NK-92 (cell line): Measurements from ENCODE around the gene LYPD3.

Experiments used
- DNase-seq: peaks from one replicate; lab custom pipeline; 2025; ENCODE audit not compliant: unreplicated experiment; lab: John Stamatoyannopoulos, UW

The LYPD3 gene

DNA sequence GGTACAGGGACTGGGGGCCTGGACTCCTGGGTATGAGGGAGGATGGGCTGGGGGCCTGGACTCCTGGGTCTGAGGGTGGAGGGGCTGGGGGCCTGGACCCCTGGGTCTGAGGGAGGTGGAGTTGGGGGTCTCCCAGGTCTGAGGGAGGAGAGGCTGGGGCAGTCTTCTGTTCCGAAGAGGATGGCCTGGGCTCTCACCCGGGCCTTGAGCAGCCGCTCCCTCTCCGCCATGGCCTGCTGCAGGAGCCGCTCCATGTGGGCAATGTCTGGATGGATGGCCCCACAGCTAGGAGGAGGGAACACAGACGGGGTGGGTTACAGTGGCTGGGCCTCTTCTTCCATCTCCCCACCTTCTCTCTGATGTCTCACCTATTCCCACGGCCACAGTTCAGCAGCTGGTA is 21.0 kb upstream of the LYPD3 start:
- DNase-seq = no peak

DNA sequence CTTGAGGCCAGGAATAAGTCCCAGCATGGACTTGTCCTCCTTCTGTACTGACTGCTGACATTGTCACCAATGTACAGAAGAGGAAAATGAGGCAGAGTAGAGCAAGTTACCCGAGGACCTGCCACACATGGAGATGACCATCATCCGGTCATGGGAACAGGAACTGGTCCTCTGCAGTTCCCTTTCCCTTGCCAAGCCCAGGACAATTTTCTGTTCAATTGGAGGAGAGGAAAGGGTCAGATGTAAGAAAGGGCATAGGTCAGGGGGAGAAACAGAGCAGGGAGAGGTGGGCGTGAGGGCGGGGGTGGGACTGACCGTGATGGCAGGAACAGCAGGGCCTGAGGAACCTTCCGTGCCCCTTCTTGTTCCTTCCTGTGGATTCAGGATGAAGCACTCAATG is 20.5 kb upstream of the LYPD3 start:
- no peak for DNase-seq

DNA sequence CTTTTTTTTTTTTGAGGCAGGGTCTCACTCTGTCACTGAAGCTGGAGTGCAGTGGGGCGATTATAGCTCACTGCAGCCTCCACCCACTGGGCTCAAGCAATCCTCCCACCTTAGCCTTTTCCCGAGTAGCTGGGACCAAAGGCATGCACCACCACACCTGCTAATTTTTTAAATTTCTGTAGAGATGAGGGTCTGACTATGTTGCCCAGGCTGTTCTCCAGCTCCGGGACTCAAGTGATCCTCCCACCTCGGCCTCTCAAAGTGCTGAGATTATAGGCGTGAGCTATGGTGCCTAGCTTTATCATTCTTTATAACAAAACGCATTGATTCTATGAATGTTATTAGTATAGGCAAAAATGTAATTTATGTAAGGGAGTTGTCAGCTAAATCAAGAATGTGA is 17.9 kb upstream of the LYPD3 start:
- no peak for DNase-seq

DNA sequence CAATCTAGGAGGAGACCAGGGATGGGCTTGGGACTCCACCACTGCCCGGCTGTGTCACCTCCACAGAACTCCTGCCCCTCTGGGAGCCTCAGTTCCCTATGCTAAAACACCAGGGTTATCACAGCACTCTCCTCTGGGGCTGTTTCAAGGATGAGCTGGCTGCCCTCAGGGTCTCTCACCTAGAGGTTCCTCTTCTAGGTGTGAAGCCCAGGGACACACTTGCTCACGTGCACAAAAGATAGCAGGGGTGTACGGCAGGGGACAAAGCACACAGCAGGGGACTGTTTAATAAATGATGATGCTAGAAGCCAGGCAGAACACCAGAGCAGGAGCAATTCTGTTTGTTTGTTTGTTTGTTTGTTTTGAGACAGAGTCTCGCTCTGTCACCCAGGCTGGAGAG is 16.8 kb upstream of the LYPD3 start:
- no peak for DNase-seq

DNA sequence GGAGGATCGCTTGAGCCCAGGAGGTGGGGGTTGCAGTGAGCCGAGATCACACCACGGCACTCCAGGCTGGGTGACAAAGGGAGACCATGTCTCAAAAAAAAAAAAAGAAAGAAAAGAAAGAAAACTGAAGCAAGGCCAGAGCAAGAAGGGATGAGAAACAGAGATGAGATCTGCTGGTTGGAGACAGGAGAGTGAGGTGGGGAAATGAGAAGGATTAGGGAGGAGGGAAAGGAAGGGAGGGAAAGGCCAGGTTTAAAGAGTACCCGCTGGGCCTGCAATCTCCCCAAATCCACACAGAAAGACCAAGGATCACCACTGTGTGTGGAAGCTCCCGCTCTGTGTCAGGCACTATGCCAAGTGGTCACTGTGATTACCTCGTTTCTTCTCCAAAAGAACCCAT is 16.3 kb upstream of the LYPD3 start:
- DNase-seq = no peak

DNA sequence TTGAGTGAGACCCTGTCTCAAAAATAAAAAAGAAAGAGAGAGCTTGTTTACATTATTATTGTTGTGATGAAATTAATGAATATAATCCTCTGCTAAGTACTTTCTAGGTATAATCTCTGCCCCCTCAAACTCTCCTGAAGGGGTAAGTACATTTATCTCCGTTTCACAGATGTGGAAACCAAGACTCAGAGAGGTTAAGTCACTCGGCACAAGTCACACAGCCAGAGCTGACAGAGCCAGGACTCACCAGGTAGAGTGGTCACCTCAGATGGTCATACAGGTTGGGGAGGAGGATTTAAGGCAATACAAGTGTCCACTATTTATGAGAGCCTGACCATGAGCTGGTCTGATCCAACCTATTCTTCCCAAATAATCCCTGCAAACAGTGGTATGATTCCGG is 15.2 kb upstream of the LYPD3 start:
- no peak for DNase-seq

DNA sequence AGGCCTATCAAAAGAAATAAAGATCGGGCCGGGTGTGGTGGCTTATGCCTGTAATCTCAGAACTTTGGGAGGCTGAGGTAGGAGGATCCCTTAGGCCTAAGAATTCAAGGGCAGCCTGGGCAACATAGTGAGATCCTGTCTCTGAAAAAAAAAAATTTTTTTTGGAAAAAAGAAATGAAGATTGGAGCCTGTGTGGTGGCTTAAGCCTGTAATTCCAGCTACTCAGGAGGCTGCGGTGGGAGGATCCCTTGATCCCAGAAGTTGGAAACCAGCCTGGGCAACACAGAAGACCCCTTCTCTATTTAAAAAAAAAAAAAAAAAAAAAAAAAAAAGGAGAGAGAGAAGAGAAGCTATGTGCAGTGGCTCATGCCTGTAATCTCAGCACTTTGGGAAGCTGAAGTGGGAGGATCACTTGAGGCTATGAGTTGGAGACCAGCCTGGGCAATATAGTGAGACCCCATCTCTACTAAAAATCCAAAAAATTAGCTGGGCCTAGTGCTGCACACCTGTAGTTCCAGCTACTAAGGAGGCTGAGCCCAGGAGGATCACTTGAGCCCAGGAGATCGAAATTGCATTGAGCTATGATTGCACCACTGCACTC is 14.7 kb upstream of the LYPD3 start:
- no peak for DNase-seq

DNA sequence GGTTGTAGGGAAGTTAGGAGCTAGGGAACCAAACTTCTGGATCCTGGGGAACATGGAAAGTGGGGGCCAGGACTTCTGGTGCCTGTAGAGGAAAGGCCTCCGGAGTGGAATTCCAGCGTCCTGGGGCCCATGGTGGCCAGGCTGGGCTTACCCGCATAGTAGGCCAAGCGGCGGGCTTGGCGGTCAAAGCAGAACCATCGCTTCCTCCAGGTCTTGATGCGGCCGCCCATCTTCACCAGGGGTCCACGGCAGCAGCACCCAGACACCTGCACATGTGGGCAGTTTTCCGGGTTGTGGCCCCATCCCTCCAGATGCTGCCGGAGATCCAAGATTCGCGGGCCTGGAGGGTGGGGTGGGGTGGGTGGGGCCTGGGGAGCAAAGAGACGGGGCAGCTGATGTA is 13.8 kb upstream of the LYPD3 start:
- DNase-seq = no peak

DNA sequence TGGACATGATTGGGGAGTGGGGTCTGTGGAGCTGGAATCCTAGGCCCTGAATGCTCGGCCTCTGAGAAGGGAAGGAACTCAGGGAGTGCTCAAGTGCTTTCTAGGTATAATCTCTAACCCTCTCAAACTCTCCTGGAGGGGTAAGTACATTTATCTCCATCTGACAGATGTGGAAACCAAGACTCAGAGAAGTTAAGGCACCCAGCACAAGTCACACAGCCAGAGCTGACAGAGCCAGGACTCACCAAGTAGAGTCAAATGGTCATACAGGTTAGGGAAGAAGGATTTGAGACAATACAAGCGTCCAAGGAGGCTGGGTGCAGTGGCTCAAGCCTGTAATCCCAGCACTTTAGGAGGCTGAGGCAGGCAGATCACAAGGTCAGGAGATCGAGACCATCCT is 12.9 kb upstream of the LYPD3 start:
- no peak for DNase-seq

DNA sequence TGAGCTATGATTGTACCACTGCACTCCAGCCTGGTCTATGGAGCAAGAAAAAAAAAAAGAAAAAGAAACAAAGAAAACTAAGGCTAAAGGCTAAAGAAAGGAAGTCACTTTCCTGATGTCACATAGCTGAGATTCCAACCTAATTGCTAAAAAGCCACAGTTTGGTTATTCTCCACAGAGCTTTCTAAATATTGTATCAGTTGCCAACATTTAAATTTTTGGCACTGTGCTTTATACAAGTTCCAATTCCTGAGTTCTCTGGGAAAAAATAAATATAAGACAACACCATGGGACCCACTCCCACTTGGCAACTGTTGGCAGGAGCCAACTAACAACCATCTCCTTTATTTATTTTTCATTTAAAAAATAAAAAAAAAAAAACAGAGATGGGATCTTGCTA is 11.2 kb upstream of the LYPD3 start:
- DNase-seq = no peak

DNA sequence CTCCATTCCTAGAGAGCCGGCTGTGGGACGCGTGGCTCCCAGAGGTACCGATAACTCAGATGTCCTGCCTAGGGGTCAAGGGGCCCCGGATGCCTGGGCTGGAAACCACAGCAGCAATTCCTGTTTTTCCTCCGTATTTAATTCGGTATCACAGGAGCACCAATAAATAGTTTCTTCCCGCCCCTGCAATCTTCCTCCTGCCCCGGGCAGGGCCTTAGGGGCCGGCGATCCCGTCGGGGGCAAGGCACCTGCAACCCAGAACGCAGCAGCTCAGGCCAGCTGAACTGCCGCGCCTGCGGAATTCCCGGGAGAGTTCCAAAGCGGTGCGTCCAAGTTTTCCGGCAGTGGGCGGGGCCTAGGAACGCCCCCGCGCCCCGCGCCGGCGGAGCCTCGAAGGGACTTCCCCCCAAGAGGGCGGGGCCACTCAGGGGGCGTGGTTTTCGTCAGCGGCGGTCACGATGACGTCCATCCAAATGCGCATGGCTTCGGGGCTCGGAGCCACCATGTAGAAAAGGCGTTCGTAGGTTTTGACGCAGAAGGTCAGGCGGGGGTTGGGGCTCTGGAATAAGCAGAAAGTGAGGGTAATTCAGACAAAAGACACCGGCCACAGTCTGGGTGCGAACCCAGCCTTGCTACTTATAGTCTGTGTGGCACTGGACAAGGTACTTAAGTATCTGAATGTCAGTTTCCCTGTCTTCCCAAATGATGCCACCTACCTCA is 9.7 kb upstream of the LYPD3 start:
- peak; percentile 63 for DNase-seq

DNA sequence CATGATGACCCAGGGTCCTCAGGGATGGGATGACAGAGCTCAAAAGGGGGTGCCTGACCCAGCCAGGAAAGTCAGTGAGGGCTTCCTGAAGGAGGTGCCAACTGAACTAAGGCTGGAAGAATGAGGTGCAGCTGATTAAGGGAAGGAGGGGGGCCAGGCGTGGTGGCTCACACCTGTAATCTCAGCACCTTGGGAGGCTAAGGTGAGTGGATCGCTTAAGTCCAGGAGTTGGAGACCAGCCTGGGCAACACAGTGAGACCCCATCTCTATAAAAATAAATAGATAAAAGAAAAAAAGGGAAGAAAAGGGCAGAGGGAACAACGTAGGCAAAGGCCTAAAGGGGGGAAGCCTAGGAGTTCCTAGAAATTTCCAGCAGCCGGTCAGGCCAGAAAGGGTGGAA is 9.1 kb upstream of the LYPD3 start:
- DNase-seq = no peak

DNA sequence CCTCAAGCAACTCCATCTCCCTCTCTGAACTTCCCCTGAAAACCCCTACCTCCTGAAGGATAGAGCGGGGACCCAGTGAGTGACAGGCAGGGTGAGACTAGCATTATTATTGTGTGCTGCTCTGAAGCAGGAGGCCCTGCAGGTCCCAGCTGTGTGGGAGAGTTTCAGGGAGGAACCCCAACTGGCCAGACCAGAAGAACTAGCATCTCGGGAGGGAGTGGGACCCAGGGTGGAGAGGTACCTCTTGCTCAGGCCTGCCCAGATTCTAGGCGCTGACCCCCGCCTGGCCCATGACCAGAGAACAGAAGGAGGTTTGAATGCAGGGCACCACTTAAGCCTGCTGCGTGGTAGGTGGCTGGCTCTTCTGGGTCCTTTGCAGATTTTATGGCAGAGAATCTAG is 5.7 kb upstream of the LYPD3 start:
- no peak for DNase-seq

DNA sequence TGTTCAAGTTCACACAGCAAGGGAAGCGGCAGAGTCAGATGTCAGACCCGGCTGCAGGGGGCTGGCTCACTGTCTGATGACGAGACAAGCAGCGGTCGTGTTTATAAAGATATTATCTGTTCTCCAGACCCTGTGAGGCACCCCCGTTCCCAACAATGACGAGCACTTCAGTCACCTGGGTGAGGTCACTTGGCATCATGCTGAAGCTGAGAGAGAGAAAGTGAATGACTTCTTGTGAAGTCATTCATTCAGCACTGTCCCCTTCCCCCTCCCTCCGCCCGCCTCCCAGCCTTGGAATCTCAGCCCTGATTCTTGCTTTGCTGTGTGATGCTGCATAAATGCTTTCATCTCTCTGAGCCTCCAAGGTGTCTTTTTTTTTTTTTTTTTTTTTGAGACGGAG is 4.9 kb upstream of the LYPD3 start:
- DNase-seq = no peak

DNA sequence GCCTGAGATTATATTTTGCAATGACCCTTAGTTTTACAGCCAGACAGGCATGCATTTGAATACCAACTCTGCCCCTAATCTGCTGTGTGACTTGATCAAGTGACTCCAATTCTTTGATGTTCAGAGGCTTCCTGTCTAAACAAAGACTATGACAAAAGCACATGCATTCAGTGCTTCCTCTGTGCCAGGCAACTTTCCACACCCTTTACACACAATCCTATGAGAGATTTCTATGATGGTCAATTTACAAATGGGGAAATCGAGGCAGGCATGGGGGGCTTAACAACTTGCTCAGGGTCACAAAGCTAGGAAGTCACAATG is 3.7 kb upstream of the LYPD3 start:
- no peak for DNase-seq

DNA sequence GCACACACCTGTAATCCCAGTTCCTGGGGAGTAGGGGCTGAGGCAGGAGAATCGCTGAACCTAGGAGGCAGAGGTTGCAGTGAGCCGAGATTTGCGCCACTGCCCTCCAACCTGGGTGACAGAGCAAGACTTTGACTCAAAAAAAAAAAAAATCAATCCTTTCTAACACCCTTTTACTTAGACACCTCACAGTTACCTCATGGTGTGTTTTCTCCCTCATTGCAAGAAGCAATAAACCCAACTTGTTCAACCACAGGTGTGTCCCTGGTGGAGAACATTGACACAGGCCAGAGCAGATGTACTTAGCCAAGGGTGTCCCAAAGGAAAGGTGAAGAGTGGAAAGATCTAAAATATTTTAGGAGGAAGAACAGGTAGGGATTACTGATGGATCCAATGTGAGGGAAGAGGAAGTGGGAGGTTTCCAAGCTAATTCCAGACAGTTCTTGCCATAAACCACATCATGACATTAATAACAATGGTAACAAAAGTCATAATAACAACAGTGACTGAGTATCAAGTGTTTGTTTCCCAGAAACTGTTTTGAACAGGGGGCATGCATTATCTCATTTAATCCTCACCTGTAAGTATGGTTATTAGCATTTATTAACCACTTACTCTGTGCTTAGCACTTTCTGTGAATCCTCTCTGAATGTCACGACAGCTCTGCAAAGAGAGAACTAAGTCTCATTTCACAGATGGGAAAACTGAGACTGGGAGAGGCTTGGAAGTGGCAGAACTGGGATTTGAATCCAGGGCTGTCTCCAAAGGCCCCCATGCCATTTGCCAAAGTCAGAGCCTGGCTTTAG is 3.1 kb upstream of the LYPD3 start:
- no peak for DNase-seq

DNA sequence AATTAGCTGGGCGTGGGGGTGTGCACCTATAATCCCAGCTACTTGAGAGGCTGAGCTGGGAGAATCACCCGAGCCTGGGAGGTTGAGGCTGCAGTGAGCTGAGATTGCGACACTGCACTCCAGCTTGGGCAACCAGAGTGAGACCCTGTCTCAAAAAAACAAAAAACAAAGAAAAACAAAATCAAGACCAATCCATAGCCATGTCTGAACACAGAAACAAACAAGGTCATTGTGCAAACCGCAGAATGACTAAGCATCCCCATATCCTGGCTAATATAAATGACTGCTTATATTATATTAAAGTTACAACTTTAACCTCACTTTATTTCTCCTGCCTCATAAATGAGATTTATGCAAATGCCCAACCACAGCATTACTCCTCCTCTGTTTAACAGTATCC is 2.3 kb upstream of the LYPD3 start:
- no peak for DNase-seq

DNA sequence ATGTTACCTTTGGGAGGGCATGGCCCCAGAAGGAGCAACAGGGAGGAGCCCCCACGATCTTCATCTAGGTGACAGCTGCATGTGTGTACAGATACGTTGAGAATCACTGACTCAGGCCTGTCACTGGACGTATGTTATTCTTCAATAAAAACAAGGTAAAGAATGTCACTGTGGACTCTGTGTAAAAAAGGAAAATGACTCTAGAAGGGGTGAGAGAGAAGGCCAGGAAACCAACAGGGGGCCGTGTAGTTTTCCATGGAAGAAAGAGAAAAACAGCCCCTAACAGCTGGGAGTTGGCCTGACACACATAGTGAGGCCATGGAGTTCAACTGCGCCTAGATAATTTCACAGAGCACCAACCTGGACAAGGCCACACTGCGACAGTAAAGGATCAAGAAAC is 1.9 kb upstream of the LYPD3 start:
- no peak for DNase-seq

DNA sequence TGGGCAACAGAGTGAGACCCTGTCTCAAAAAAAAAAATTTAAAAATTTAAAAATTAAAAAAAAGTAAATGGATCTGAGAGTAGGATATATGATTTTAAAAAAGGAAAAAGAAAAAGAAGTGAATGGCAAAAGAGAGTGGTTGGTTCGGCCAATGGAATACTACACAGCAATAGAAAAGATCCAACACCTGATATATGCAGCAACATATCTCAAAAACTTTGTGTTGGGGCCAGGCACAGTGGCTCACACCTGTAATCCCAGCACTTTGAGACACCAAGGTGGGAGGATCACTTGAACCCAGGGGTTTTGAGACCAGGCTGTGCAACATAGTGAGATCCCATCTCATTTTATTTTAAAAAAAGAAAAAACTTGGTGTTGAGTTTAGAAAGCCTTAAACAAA is 1.4 kb upstream of the LYPD3 start:
- no peak for DNase-seq

DNA sequence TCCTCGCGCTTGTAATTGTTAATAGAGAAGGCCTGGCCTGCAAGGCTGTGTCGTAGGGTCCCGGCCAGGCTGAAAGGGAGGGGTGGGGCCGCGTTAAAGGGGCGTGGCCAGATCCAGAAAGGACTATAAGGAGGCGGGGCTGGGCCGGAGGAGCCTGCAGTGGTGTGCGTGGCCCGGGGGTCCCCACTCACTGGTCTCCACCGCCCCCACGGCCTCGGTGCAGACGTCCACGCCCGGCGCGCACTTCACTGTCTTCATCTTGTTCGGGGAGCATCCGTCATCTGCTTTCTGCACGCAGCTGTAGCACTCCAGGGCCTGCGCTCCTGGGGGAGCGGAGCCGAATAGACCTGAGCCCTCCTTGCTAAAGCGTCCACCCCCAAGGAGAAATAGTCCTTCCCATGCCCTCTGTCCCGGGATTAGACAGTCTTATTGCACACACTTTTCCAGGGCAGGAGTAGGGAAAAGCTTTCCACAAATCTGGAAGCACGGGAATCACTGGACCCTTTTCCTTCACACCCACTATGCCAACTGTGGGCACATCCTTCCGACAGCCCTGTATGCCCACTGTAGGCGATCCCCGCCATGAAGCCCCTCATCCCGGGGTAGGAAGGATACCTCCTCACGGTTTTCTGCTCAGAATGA is 1.2 kb downstream of the LYPD3 start:
- DNase-seq = no peak

DNA sequence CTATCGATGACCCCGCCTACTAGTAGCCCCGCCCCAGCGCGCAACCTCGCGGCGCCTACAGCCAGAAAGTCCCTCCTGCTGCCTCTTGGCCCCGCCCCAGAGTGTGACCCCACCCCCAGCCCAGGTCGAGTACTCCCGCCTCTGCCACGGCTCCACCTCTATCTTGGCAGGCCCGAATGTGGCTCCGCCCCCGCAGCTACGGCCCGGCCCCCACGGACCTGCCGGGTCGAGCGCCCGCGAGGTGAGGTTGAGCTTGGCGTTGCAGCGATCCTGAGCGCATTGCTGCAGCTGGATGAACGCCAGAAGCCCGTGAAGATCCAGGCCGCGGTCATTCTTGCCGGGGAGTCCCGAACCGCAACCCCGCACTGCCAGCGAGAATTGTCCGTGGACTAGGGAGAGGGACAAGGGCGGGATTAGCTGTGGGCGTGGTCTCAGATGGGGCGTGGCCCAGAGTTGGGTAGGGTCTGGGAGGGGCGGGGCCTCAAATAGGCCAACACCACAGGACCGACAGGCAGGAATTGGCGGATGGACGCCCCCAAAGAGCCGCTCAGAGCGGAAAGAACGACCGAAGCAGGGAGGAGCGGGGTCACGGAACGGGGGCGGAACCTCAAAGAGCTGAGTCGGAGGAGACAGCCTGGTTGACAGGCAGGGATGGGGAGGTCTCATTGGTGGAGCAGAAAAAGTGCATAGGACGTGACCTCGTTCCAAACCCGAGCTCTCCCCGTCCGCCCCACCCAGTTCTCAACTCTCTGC is 1.9 kb downstream of the LYPD3 start:
- peak; percentile 96 for DNase-seq
